Renal cortex interstitium (tissue), 11 donors: ENCODE measurements around the gene CLINT1. TPM values are rescaled to one million over a fixed set of nuclear protein-coding genes. Genes with fewer than 3 reads are reported as not detected.
"Not testable (repeated sequence)": the region's sequence is repeated elsewhere in the genome, so short reads cannot be mapped to it uniquely, and the experiment has no call there.

Source experiments
- DNase-seq, 11 donors: peaks; one replicate each; pipeline ENCODE4 v3.0.0-alpha.2; 2013; ENCODE audit warnings: low read depth in 9 of 11, low spot score in 4 of 11; ENCODE audit errors: extremely low read depth in 1 of 11
- polyA plus RNA-seq, 3 donors: library from polyadenylated mRNA; unstranded; fragments of 120-200 nt; gene quantifications; one replicate each; pipeline ENCODE4 v1.2.1, GENCODE V29; 2013; ENCODE audit not compliant: insufficient read length in 3 of 3

Gene CLINT1
- polyA plus RNA-seq, 3 donors = 116 to 141 (median 135) TPM

- no peak for DNase-seq
These were observed 12.2 kb upstream of the CLINT1 start for GRCh38 chr5:157870837-157871834.

- DNase-seq = no peak
These were observed 8.9 kb upstream of the CLINT1 start for GRCh38 chr5:157867751-157868387.

- no peak for DNase-seq
These were observed 7.6 kb upstream of the CLINT1 start for GRCh38 chr5:157866536-157866935.

- DNase-seq = no peak
These were observed 6.8 kb upstream of the CLINT1 start for GRCh38 chr5:157865781-157866180.

- DNase-seq = no peak
These were observed 5.1 kb upstream of the CLINT1 start for GRCh38 chr5:157864067-157864466.

- DNase-seq = no peak
These were observed 3.4 kb upstream of the CLINT1 start for GRCh38 chr5:157862183-157862851.

- DNase-seq = no peak
These were observed 2.2 kb upstream of the CLINT1 start for GRCh38 chr5:157860898-157861890.

- no peak for DNase-seq
These were observed 256 bp upstream of the CLINT1 start for GRCh38 chr5:157859227-157859575.

GRCh38 chr5:157857816-157858526 lies 974 bp downstream of the CLINT1 start:
- DNase-seq = no peak

GRCh38 chr5:157855404-157855994 lies 3.4 kb downstream of the CLINT1 start:
- peak in 9 of 11 donors; percentile 22 to 55 (median 34) for DNase-seq

- DNase-seq = not testable (repeated sequence)
These were observed 5.6 kb downstream of the CLINT1 start for GRCh38 chr5:157853365-157853764.

- no peak for DNase-seq
These were observed 12.9 kb downstream of the CLINT1 start for GRCh38 chr5:157845914-157846598.

- DNase-seq = no peak
These were observed 16.2 kb downstream of the CLINT1 start for GRCh38 chr5:157842787-157843186.

GRCh38 chr5:157842185-157842584 lies 16.8 kb downstream of the CLINT1 start:
- no peak for DNase-seq

GRCh38 chr5:157839157-157839795 lies 19.7 kb downstream of the CLINT1 start:
- DNase-seq = no peak

GRCh38 chr5:157836121-157836753 lies 22.7 kb downstream of the CLINT1 start:
- no peak for DNase-seq
